ENCODE data around the gene CFAP68. TPM values are rescaled to one million over a fixed set of nuclear protein-coding genes. Genes with fewer than 3 reads are reported as not detected.
"Not testable (repeated sequence)": the region's sequence is repeated elsewhere in the genome, so short reads cannot be mapped to it uniquely, and the experiment has no call there.

Gene CFAP68
- total and polyA plus RNA-seq, 9 of the 15 experiments (the other 6 are each of a cell fraction or from before 2014, with no cell fraction given), result 22.8 to 72.3 (median 52.5) TPM

DNA sequence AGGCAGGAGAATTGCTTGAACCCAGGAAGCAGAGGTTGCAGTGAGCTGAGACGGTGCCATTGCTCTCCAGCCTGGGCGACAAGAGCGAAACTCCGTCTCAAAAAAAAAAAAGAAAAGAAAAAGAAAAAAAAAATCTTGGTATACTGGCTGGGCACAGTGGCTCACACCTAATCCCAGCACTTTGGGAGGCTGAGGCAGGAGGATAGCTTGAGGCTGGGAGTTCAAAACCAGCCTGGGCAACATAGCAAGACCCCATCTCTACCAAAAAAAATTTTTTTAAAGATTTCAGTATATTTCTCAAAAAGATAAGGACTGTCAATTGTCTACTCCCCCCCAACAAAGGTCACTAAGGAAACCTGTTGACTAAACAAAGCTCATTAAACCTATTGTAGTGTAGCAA, 5.7 kb downstream of the CFAP68 start:
- H3K27me3 ChIP-seq (ENCODE audit: control insufficient read depth in 2 of 2, insufficient read depth in 2 of 2, low read length in 2 of 2); intact Hi-C loops (cut with micrococcal nuclease); in situ Hi-C loops (cut with MboI); BruUV-seq (replicated peaks); H3K4me3 ChIP-seq; H3K79me2 ChIP-seq (ENCODE audit: control insufficient read depth, insufficient read depth, low read length); H3K27ac ChIP-seq (ENCODE audit: extremely low read depth, low read depth, low read length); FAIRE-seq; H2AFZ ChIP-seq (ENCODE audit: low read depth, low read length); H4K20me1 ChIP-seq (replicated peaks; ENCODE audit: control insufficient read depth, insufficient read depth, low read length); H3K9me3 ChIP-seq (replicated peaks; ENCODE audit: control insufficient read depth, insufficient read depth, low read depth, low read length); ATAC-seq; H3K9ac ChIP-seq (ENCODE audit: insufficient read depth in 1 of 2, low read depth in 2 of 2, low read length in 2 of 2); H3K36me3 ChIP-seq (ENCODE audit: control insufficient read depth, insufficient read depth, low read length); H3K4me2 ChIP-seq (ENCODE audit: insufficient read depth, low read length); H3K9me1 ChIP-seq (ENCODE audit: control insufficient read depth, insufficient read depth, low read length); CTCF ChIA-PET (ENCODE audit: low intra/inter-chr PET ratio); DNase-seq (ENCODE audit: extremely low read depth in 1 of 4, low spot score in 3 of 4): not testable (repeated sequence)
- H3K4me1 ChIP-seq (replicated peaks in 1 of 2; ENCODE audit: control insufficient read depth in 2 of 2, insufficient read depth in 2 of 2, low read length in 2 of 2), result peaks cover 0 to 18% of the 10 kb centered on the region in 2 experiments; a peak in 3 of 5 replicates
- no CpG with 5 or more reads among the region's 4 CpGs for WGBS (ENCODE audit: insufficient coverage, low coverage, missing lambda C conversion rate)
- POLR2A ChIA-PET, result interaction anchor here (0.8 kb wide), 1 partner anchor 26 kb away, joined by 3 read pairs; no protein-coding TSS in a partner anchor
- TF ChIP-seq KDM1A (IDR thresholded peaks at IDR 0.05), result 0 out of 4 replicates have a peak, but pooled peaks of 1 of the 2 experiments have one; percentile 14
- TF ChIP-seq ZNF121 (CRISPR knock-in tag; conservative IDR thresholded peaks at IDR 0.05), result peak; percentile 83
- peak; percentile 71 for TF ChIP-seq RBM25 (IDR thresholded peaks at IDR 0.05; ENCODE audit: low read depth, low read length, severe bottlenecking)
- TF ChIP-seq BCOR (IDR thresholded peaks at IDR 0.05), result peak; percentile 46; the same call in 1 of the 2 replicates

DNA sequence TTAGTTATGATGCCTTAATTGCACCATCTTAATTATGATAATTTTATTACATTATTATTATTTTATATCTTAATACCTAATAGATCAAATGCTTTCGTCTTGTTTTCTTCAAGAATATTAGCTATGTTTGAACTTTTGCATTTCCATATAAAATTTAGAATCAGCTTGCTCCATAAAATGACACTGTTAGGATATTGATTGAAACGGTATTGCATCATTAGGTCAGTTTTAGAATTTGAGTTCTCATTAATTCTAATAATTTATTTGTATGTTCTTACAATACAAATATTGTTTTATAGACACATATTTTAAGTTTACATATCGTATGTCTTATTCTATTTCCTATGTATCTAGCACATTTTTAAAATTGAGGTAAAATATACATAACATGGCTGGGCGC, 6.7 kb downstream of the CFAP68 start:
- DNase-seq (ENCODE audit: extremely low read depth in 1 of 4, low spot score in 3 of 4) (no peak), ATAC-seq (no peak), FAIRE-seq (no peak)
- no peak overlapping the region for H3K4me3 ChIP-seq
- H3K27me3 ChIP-seq (ENCODE audit: control insufficient read depth in 2 of 2, insufficient read depth in 2 of 2, low read length in 2 of 2), result no peaks in the 10 kb centered on the region
- no peaks in the 10 kb centered on the region for H3K9me1 ChIP-seq (ENCODE audit: control insufficient read depth, insufficient read depth, low read length)
- ChIA-PET POLR2A (interaction anchor here (0.6 kb wide), 1 partner anchor 16 kb away, joined by 5 read pairs; no protein-coding TSS in a partner anchor), CTCF (ENCODE audit: low intra/inter-chr PET ratio) (no interaction called here)
- H3K9ac ChIP-seq (ENCODE audit: insufficient read depth in 1 of 2, low read depth in 2 of 2, low read length in 2 of 2), result no peak overlapping the region
- in situ Hi-C loops (cut with MboI), result no loop called here
- H3K79me2 ChIP-seq (ENCODE audit: control insufficient read depth, insufficient read depth, low read length), result no peaks in the 10 kb centered on the region
- intact Hi-C loops (cut with micrococcal nuclease), result no loop called here
- no TSS peak for BruUV-seq (replicated peaks)
- no peaks in the 10 kb centered on the region for H3K36me3 ChIP-seq (ENCODE audit: control insufficient read depth, insufficient read depth, low read length)
- H4K20me1 ChIP-seq (replicated peaks; ENCODE audit: control insufficient read depth, insufficient read depth, low read length), result no peaks in the 10 kb centered on the region
- peaks cover 0 to 13% of the 10 kb centered on the region in 2 experiments; a peak in 2 of 5 replicates for H3K4me1 ChIP-seq (replicated peaks in 1 of 2; ENCODE audit: control insufficient read depth in 2 of 2, insufficient read depth in 2 of 2, low read length in 2 of 2)
- H3K27ac ChIP-seq (ENCODE audit: extremely low read depth, low read depth, low read length), result no peak overlapping the region
- H2AFZ ChIP-seq (ENCODE audit: low read depth, low read length), result no peak overlapping the region
- 71% methylated on average over 4 of the region's 4 CpGs for WGBS (ENCODE audit: insufficient coverage, low coverage, missing lambda C conversion rate)
- no peaks in the 10 kb centered on the region for H3K9me3 ChIP-seq (replicated peaks; ENCODE audit: control insufficient read depth, insufficient read depth, low read depth, low read length)
- no peak overlapping the region for H3K4me2 ChIP-seq (ENCODE audit: insufficient read depth, low read length)
- TF ChIP-seq ZNF696 (CRISPR knock-in tag; conservative IDR thresholded peaks at IDR 0.05) (no peak), TAF1 (IDR thresholded peaks at IDR 0.05; ENCODE audit: control insufficient read depth, extremely low read depth, insufficient read depth, low read length, severe bottlenecking) (no peak), CBFA2T3 (IDR thresholded peaks at IDR 0.05) (no peak), CEBPB (tag; IDR thresholded peaks at IDR 0.05) (0 out of 2 replicates have a peak, but pooled peaks have one; percentile 29), L3MBTL2 (IDR thresholded peaks at IDR 0.05) (no peak), CBX8 (IDR thresholded peaks at IDR 0.05; ENCODE audit: borderline replicate concordance, extremely low read depth, low read depth, low read length, poor library complexity, severe bottlenecking) (no peak), MECOM (CRISPR knock-in tag; IDR thresholded peaks at IDR 0.05) (no peak), TAF7 (tag; IDR thresholded peaks at IDR 0.05) (no peak), ZC3H8 (IDR thresholded peaks at IDR 0.05) (no peak)
- TF ChIP-seq, protein P1, sequence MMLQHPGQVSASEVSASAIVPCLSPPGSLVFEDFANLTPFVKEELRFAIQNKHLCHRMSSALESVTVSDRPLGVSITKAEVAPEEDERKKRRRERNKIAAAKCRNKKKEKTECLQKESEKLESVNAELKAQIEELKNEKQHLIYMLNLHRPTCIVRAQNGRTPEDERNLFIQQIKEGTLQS (IDR thresholded peaks at IDR 0.05), result peak; percentile 80
- TF ChIP-seq, protein P1 (CRISPR knock-in tag; conservative IDR thresholded peaks at IDR 0.05), result no peak
- TF ChIP-seq, protein P2, sequence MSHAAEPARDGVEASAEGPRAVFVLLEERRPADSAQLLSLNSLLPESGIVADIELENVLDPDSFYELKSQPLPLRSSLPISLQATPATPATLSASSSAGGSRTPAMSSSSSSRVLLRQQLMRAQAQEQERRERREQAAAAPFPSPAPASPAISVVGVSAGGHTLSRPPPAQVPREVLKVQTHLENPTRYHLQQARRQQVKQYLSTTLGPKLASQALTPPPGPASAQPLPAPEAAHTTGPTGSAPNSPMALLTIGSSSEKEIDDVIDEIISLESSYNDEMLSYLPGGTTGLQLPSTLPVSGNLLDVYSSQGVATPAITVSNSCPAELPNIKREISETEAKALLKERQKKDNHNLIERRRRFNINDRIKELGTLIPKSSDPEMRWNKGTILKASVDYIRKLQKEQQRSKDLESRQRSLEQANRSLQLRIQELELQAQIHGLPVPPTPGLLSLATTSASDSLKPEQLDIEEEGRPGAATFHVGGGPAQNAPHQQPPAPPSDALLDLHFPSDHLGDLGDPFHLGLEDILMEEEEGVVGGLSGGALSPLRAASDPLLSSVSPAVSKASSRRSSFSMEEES (CRISPR knock-in tag; IDR thresholded peaks at IDR 0.05), result no peak
